Stimulated activated CD4-positive, alpha-beta T cell treated with anti-CD3 and anti-CD28 coated beads, Interleukin-1b, Interleukin-23, amount 100 ng/mL, for 1 hour (primary cell): ENCODE measurements around the gene SEMA4G.

ENCODE experiments used
- DNase-seq, 2 donors: peaks; one replicate each; pipeline ENCODE4 v3.0.0-alpha.2; 2020; ENCODE audit warnings: low read depth in 2 of 2

The SEMA4G gene

DNA sequence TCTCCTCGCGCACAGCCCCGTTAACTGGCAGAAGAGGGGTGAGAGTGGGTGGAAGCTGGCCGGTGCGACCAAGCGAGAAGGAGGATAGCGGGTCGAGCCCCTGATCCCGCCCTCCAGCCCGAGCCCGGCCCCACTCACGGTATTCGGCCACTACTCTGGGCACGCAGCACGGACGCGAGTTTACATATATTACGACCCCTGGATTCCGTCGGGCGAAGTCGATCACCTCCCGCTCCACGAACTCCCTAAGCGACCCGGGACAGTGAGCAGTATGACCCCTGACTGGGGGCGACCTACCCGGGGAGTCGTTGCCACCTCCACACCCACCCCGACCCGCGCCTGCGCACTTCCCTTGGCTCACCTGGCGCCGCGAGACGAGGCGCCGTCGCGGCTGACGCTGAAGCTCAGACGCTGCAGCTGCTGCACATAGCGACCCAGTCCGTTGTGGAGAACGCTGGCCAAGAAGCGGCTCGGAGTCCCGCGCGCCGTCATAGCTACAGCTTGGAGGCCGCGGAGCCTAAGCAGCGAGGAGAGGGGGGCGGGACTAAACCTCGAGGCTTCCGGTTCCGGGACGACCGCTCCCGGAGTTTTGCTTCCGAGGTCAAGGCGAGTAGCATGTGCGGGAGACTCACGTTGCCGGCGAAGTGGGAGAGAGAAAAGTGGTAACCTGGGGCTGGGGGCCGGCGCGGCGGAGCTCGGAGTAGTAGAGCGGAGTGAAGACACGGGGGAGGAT lies 17.8 kb downstream of the SEMA4G start, which contains the start of the genes MRPL43 and TWNK:
TSS of gene MRPL43 (minus strand) at position 546 of the 733 bp plus-strand sequence. CDS start at position 492, 54 bp downstream.
TSS of gene TWNK (plus strand) at position 592 of the 733 bp plus-strand sequence. CDS start 668 bp downstream, outside the sequence.
- peak; percentile 57 to 78 for DNase-seq

DNA sequence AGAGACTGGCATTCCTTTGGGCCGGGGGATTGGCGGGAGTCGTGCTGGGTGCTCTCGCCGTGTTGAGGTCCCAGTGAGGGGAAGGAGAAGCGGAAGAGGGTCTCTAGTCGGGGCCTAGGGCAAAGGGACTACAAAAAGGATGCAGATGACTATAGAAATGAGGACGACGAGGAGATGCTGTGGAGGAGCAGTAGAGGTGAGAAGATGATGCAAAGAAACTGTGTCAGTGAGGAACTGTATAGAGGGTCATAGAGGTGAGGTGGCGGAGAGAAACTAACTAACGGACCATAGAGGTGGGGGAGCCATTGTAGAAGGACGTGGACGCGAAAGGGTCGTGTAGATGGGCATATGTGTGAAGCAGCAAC lies 18.4 kb downstream of the SEMA4G start:
- DNase-seq = no peak

GRCh38 chr10:100988166-100988565 lies 18.9 kb downstream of the SEMA4G start:
- DNase-seq = no peak

DNA sequence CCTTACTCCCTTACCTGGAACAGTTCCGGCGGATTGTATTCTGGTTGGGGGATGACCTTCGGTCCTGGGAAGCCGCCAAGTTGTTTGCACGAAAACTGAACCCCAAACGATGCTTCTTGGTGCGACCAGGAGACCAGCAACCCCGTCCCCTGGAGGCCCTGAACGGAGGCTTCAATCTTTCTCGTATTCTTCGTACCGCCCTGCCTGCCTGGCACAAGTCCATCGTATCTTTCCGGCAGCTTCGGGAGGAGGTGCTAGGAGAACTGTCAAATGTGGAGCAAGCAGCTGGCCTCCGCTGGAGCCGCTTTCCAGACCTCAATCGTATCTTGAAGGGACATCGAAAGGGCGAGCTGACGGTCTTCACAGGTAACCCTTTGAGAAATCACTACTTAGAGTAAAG lies 19.8 kb downstream of the SEMA4G start:
- no peak for DNase-seq

DNA sequence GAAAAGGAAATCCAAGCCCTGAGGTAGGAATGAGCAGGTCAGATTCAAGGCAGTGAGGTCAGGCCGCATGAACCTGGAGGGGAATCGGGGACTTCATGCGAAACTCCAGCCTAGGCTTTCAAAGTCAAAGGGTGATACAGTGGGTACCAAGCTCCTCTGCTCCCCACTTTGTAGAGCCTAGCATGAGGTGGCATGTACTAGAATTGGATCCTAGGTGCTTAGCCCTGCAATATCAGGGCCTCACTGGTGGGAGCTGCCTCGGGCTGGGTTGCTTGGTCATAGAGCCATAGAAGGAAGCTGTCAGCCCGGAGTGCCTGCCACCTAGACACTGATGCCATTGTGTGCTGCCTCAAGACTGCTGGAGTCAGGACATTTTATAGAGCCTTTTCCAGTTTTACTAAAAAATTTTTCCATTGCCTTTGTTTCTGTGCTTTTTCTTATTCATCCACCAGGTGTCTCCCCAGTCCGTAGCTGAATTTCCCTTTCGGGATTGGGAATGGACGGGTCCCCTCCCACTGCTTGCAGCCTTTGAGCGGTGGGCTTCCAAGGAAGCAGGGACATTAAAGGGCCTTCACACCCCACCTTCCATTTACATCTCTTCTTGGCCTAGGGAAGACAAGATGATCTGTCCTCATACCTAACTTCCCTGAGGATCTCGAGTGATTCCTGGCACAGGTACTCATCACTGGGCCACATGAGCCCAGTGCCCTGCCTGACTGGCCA lies 24.8 kb downstream of the SEMA4G start:
- DNase-seq = no peak

GRCh38 chr10:100995181-100995580 lies 25.9 kb downstream of the SEMA4G start:
- no peak for DNase-seq

DNA sequence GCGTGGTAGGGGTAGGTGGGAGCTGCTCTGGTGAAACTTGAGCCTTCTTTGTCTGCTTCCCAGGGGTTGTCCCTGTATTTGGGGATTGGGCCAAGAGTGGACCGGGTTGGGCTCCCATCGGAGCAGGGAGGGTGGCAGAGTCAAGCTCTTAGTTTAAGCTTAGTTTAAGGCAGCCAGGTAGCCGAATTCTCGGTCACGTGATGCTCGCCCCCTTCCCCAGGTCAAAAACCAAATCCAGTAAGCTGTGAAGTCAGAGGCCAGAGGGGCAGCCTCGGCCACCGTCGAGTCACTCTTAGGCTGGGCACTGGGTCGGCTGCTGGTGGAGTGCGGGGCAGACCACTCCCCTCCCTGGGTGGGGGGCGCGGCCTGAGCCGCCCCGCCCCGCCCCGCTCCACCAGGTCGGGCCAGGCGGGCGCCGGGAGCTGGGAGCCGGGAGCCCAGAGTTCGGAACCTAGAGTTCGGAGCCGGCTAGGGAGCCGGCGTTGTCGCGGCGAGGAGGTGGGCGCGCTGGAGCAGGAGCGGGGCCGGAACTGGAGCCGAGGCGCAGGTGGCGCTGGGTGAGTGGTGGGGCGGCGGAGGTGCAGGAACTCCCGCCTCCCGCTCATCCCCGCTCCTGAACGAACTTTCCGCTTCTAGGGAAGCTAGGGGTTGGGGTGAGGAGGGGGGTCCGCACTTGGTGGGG lies 27.5 kb downstream of the SEMA4G start:
- DNase-seq = no peak

- peak; percentile 25 to 59 for DNase-seq
Measured at GRCh38 chr10:100997360-100998182, 28.3 kb downstream of the SEMA4G start.

- peak; percentile 28 to 40 for DNase-seq
Measured at GRCh38 chr10:100998183-100998990, 29.1 kb downstream of the SEMA4G start.

GRCh38 chr10:100998991-100999741 lies 29.9 kb downstream of the SEMA4G start:
- peak; percentile 45 to 60 for DNase-seq

GRCh38 chr10:100999742-101000126 lies 30.4 kb downstream of the SEMA4G start, which contains the start of gene LZTS2:
LZTS2 (plus strand) TSS chr10:100999808; CDS start chr10:101002539, 2,731 bp downstream.
- no peak for DNase-seq

- no peak for DNase-seq
Measured at GRCh38 chr10:101000127-101000914, 31.0 kb downstream of the SEMA4G start.

GRCh38 chr10:101000915-101001658 lies 31.8 kb downstream of the SEMA4G start:
- DNase-seq = no peak

GRCh38 chr10:101001659-101002035 lies 32.3 kb downstream of the SEMA4G start:
- DNase-seq = no peak

- DNase-seq = no peak
Measured at GRCh38 chr10:101002456-101002855, 33.2 kb downstream of the SEMA4G start.

DNA sequence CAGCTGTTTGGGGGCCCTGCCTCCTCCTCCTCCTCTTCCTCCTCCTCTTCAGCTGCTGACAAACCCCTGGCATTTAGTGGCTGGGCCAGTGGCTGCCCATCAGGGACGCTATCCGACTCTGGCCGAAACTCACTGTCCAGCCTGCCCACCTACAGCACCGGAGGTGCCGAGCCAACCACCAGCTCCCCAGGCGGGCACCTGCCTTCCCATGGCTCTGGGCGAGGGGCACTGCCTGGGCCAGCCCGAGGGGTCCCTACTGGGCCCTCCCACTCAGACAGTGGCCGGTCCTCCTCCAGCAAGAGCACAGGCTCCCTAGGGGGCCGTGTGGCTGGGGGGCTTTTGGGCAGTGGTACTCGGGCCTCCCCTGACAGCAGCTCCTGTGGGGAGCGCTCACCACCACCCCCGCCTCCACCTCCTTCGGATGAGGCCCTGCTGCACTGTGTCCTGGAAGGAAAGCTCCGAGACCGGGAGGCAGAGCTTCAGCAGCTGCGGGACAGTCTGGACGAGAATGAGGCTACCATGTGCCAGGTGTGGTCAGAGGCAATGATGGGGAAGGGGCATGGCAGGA lies 34.4 kb downstream of the SEMA4G start:
- DNase-seq = no peak

DNA sequence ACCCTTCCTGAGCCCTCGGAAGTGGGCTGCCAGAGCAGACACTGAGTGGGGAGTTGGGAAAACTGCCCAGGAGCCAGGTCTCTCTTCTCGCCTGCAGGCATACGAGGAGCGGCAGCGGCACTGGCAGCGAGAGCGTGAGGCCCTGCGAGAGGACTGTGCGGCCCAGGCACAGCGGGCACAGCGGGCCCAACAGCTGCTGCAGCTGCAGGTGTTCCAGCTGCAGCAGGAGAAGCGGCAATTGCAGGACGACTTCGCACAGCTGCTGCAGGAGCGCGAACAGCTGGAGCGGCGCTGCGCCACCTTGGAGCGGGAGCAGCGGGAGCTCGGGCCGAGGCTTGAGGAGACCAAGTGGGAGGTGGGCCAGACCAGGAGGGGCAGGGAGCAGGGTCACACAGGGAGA lies 36.1 kb downstream of the SEMA4G start:
- DNase-seq = no peak
